GM21717 (cell line): ENCODE data around the gene LBH.

ENCODE experiments used
- ATAC-seq: cut with Tn5 transposase; IDR thresholded peaks from one replicate; pipeline ENCODE4 v1.9.1; 2021; ENCODE audit warnings: mild to moderate bottlenecking, moderate library complexity; ENCODE audit not compliant: unreplicated experiment

The LBH gene

DNA sequence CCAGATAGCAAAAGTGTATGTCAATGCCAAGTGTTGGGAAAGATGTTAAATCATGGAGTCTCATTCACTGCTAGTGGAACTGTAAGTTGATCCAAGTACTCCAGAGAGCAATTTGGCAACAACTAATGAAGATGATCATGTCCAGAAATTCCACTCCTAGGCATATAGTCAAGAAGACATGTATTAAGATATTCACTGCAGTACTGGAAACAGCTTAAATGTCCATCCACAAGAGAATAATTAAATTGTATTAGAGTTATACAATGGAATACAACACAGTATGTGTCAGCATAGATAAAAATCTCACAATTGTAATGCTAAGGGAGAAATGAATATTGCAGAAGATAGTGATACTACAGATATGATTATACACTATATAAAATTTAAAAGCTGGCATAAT is 15.2 kb upstream of the LBH start:
- no peak for ATAC-seq

DNA sequence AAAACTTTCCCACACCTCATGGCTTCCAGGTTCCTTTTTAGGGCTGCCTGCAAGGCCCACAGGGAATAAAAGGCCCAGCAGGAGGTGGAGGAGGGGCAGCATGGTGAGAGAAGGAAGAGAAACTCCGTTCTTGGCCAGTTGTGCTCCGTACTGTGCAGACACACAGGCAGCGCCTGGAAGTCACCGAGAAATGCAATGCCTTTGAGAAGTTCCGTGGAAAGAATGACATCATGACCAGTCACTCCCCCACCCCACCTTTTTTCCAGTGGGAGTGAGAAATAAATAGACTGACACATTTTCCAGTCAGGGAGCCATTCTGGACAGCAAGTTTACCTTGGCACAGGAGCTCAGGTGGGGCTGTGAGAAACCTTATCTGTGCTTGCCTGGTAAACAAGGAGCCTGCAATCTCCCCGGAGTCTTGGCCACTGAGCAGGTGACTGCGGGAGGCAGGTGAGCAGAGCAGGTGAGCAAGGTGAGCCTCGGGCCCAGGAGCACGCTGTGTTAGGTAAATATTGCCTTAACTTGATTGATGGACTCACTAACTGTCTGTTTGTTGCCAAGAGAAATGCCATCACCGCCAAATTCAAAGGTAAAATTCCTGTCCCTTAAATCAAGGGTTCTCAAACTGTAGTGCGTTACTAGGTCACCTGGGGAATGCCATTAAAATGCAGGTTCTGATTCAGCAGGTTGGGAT is 13.5 kb upstream of the LBH start:
- ATAC-seq: no peak

DNA sequence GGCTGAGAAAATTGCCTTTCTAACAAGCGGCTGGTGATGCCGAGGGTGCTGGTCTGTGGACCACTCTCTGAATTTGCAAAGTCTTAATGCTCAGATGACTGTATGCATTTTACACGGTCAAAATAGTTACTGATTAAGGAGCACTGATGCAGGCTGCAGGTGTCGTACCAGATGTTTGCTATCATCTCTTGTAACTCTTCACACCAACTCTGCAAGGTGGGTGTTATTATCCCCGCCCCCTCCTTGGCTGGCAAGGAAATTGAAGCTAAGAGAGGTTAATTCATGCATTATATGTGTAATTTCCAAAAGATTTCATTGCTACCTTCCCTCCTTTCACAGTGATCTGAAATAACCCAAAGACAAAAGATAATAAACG is 13.0 kb upstream of the LBH start:
- ATAC-seq: no peak

DNA sequence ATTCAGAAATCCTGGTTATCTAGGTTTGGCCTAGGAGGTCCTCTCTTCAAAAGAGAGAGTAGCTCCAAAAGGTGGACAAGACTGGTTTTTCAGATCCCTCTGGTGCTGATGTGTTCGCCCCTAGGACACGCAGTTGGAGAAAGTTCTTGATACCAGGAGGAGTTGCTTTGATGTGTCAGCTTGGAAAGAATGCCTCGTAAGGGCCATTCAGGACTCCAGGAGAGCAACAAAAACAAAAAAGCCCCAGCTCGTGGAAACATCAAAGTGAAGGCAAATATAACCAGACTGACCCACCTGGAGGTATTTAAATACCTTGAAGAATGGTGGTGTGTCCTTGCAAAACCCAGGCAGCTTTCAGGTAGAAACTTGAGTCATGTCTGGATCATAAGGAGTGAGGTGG is 12.5 kb upstream of the LBH start:
- ATAC-seq: no peak

DNA sequence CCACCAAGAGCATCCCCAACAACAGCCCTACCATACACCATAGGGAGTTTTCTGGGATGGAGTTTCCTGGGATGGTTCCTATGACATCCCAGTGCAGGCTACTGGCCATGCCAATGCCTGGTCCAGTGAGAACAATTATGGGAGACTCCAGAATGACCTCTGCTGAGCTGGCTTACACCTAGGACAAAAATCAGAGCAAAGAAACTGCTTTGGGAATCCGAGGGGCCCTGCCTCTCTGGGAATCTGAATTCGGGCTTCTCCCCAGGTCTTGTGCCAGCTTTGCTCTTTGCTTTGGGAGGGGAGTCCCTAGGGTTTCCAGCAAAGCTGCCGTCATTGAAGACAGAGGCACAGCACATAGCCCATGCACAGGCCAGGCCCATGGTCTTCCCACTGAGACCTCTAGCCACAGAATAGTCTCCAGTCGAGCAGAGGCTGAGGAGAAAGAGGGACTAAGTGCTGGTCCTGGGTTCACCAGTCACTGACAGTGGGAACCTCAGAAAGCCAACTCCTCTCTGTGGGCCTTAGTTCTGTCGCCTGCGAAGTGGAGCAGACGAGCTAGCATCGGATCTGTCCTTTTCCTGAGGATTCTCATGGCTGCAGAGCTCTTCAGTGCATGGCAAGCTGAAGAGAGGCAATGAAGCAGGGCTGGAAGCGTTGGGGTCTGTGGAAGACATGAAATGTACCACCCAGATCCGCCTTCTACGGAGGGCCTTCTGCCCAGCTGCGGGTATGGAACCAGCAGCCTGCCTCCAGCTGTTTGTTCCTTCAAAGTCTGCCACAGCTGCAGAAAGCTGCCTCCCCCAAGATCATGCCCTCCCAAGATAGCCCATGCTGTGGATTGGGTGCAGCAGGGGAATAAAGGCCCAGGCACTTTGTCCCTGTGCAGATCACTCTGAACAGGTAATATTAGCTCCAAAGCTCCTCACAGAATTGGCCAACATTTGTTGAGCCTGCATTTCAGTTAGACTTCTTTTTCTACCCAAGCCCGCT is 11.2 kb upstream of the LBH start:
- no peak for ATAC-seq

DNA sequence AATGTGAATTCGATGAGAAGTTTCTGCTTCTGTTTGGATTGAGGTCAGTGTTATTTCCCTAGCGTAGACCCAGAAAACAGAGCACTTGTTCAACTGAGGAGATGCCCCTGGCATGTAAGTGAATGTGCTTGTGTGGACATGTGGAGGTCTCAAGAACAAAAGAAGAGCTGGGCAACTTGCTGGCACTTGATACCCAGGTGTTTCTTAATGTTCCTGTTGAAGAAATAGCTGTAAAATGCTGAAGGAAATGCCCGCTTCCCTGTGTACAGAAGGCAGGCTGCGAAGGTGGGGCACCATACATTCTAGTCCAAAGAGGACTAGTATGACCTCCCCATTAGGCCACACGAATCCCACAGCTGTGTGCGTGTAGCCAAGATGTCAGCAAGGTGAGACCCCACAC is 9.8 kb upstream of the LBH start:
- no peak for ATAC-seq

DNA sequence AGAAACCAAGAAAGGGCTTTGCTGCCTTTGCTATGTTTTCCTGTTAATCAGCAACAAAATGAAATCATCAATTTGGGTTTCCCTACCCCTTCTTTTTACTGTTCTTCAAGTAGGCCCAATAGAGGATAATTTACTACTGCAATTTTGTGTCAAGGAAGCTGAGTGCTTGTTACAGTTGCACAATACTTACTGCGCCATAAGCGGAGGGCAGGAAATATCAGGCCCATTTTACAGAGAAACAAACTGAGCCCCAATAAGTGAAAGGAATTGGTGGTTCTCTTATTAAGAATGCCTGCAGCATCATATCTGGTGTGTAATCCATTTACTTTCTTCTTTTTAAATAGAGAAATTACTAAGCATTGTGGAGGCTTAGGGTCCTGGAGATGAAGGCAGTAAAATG is 9.3 kb upstream of the LBH start:
- ATAC-seq: no peak

DNA sequence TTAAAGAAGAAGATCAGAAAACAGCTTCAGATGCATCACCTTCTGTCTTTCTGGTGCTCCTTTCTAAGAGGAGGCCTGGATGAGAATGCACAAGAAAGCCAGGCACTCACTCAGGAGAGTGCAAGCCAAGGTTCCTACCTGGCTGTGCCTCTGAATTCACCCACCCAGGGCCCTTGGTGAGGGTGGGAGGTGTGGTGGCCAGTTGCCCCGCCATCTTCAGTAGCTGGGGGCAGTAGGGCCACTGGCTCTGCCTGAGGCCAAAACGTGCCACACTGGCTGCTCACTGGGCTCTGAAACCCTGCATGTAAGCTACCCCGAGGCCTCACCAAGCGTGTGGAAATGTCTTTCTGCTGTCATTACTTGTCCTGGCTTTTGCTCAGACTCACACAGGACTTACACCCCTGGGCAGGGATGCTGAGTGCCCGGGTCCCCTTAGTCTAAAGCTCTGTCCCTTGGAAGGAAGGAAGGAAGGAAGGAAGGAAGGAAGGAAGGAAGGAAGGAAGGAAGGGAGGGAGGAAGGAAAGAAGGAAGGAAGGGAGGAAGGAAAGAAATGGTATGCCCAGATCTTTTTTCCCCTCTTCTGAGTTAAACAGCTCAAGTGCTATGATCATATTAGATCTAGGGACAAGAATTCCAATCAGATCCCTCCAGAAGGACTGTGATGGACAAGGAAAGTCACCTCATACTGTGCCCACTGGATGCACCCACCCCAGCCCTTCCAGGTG is 8.5 kb upstream of the LBH start:
- no peak for ATAC-seq

DNA sequence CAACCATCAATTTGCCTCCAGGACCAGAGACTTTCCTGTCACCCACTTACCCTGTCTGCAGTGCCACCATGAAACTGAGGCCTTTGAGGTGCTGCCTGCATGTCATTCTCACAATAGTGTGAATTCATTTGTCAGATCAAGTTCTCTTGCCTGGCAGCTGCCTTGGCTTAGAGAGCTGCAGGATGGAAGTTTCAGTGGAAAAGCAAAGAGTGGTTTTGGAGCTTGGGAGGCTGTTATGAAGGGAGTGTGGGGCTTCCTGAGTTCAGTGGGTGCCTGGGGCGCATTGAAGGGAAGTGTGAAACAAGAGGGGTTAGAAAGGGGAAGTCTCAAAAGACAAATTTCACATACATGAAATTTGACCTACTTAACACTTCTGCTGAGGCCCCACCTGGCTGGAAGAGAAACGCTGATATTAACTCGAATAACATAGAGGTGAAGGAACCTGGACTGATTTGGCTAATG is 7.9 kb upstream of the LBH start:
- ATAC-seq: peak; percentile 45

DNA sequence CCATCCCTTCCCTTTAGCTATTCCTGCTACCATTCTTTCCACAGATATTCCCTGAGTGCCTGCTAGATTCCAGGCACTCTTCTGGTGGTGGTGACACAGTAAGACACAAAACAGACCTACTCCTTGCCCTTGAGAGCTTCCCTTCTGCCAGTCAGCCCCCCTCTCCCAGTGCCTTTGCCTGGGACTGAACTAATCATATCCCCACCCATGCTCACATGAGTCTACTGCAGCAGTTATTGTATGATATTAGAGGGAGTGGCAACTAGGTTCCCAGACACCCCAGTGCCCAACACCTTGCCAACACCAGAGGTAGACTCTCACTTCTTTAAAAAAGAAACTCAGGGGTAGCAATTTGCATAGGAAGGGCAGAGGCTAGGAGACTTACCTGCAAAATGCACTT is 7.2 kb upstream of the LBH start:
- ATAC-seq: no peak

DNA sequence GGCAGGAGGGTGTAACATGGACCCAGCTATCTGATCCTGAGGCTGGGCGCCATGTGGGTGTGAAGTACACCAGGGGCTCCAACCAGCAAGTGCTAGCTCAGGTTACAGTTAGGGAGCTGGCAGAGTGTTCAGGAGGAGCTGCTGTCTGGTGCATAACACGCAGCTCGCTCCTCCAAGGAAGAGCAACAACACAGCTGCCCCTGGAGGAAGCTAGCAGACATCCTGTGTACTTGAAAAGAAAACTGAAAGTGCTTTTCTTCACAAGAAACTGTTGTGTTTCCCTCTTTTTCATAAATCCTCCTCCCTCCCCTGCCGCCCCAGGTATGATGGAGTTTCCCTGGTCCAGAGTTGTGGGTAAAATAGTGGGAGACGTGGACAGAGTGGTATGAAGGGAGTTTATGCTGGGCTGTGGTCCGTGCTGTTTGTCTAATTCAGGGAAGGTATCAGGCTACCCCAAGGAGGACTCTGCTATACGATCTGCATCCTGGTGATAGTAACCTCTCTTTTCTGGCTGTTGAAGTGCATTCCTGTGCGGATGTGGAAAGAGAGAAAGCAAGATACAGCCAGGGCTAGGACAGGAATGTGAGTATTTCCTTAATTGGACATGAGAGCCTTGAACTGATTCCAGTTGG is 6.1 kb upstream of the LBH start:
- ATAC-seq: peak; percentile 47

DNA sequence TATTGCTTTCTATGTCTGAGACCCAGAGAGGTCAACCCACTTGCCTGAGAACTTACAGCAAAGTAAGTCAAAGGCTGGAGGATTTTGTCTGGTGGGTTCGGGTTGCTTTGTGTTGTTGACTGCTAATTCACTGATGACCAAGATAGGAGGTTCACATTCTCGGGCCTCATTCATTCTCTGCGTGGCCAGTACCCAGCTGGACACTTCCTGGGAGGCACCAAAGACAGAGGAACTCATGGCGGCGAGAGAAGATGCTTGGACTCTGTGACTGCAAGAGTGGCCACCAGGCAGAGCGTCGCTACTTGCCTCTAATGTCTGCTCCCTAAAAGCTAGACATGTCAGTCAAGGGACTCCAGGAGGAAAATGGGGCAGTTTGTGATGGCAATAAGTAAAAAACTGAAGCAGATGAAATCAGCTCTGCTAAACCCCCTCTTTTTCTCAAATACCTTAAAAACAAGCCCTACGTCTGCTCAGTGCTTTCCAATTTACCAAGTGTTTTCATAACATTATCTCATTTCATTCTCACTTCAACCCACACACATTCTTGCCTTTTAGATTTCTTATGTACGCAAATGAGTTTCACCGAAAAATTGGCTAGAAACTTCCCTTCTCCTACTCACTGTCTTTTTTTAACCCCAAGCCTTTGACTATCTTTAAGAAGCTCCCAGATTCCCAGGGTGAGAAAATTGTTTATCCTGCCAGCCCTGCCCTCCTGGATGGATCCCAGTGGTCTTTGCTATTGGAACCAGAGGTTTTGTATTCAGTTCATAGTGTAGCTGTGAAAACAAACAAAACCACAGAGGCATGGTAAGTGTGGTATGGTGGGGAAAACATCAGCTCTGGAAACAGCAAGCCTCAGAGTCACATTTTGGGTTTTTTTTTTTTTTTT is 4.9 kb upstream of the LBH start:
- ATAC-seq: no peak

DNA sequence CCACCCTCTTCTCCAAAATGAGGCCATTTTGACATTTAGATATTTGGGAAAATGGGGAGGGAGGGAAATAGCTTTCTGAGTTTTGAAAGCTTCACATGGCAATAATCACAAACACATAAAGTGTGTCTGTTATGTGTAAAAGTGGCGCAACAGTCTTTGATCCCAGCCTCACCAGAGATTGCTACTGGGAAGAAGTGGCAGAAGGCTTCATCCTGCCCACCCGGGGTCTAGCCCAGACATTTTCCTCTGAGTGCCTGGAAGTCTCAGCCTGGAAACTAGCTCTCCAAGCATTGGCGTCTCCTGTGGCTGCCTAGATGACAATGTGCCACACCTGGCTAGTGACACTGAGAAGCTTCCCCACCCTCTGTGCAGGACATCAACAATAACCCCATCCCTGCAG is 1.7 kb upstream of the LBH start:
- ATAC-seq: no peak

DNA sequence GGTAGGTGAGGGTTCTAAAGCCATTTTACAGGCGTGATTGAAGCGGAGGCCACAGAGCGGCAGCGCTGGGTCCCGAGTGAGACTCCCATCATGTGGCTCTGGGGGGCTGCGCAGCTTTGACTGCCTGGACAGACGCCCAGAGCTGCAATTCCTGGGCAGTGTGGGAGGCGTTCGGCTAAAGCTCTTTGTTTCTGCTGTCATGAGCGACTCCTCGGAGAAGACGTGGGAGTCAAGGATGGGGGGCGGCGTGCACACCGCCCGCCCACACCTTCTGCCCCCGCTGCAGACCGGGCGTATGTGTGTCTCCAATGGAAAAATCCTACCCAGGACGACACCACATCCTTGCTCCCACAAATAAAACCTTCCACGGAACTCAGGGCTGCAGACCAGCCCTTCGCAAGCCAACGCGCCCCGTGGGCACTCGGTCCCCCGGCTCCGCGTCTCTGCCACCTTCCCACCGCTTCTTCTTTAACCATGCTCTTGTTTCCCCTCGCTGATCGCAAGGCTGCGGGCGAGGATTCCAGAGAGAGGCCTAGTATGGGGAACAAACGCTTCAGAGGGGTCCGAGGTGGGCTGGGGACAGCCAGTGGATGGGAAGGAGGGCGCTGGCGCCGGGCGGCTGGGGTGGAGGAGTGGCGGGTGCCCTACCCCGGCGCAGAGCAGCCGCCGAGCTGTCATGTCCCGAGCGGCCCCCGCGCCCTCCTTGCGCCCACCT is 680 bp upstream of the LBH start:
- peak; percentile 14 for ATAC-seq

DNA sequence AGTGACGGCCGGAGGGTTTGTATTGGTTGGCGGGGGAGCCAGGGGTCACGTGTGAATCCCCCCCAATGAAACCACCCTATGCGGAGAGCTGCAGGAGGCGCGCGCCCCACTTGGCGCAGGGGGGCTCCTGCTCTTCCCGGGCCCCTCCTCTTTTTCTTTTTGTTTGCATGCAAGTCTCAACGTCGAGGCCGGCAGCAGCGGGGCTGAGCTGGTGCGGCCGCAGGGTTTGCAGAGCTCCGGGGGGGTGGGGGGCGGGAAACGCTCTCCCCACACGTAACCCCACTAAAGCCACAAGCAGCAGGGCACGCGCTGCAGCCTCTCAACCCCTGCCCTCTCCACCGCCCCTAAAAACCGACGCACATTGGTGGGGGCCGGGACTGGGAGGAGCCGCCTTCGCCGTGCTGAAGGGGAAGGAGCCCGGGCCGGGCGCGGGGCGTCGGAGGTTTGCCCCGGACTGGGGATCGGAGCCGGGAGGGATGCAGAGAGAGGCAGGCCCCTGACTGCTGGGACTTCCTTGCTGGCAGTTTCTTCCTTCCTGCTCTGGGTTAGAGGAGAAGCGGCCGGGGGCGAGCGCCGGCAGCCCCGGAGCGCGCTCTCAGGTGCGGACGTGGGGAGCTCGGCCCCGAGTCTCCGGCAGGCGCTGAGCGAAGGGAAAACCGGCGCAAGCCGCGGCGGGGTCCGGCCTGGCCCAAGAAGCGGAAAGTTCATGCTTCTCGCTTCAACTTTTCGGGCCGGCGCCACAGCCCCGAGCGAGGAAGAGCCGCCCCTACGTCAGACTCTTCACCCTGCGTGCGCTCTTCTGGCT is 864 bp downstream of the LBH start:
- ATAC-seq: peak; percentile 27

DNA sequence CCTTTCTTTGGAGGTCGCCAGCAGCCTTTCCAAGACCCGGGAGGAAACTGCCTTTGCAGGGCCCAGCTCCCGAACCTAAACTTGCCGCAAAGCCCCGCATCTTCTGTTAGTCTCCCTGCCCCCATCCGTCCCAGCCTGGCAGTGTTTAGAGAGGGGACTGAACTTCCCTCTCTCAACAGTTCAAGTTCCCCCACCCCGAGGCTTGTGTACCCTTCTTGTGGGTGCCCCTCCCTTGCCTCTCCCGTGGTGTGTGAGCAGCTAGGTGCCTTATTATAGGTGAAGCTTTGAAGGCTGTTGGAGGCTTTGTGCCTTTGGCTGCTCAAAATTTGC is 1.4 kb downstream of the LBH start:
- ATAC-seq: no peak

DNA sequence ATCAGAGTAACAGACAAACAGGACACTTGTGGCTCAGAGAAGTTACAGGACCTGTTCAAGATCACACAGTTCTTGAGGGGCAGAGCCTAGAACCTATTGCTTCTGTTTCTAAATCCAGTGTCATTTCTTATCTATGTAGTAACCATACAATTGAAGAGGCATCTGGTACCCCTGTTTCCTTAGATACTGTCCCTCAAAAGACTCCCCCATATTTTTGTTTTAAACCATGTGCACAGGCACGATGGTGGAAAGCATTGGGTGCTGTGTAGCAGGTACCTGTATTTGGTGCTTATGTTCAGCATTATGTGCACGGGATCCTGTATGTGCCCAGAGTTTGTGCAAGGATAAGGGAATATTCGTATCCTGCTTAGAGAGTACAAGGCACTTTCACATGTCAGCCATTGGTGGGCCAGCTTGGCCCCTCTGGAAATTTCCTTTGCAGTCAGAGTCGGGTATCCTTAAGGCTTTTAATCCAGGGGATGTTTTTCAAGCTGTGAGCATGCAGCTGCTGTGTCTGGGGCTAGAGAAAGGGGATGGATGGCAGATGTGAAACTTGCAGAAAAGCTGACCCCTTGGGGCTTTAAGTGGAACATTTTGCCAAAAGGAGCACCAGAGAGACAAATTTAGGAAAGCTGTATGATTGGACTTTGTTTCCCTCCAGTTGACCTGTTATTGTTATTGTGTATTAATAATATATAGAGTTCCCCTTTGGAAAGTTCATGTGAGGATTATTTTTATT is 2.1 kb downstream of the LBH start:
- ATAC-seq: no peak
